SU-DHL-6 (cell line): ENCODE data around the gene RSPH1.

Source experiments
- EZH2phosphoT487 ChIP-seq: fragments of 200-600 bp; sonication (generic), shearing (Covaris generic); conservative IDR thresholded peaks from 2 replicates; pipeline ENCODE4 v1.6.1; 2018; ENCODE audit warnings: mild to moderate bottlenecking, antibody characterized with exemption, low read length, moderate library complexity, mixed read lengths
- TF ChIP-seq, protein P1 (sequence below): fragments of 200-600 bp; sonication (generic); IDR thresholded peaks from one replicate; pipeline ENCODE4 v1.5.1; 2017; ENCODE audit warnings: antibody characterized with exemption, mild to moderate bottlenecking, low read length, moderate library complexity; ENCODE audit not compliant: insufficient read depth, poor library complexity, severe bottlenecking

DNA sequence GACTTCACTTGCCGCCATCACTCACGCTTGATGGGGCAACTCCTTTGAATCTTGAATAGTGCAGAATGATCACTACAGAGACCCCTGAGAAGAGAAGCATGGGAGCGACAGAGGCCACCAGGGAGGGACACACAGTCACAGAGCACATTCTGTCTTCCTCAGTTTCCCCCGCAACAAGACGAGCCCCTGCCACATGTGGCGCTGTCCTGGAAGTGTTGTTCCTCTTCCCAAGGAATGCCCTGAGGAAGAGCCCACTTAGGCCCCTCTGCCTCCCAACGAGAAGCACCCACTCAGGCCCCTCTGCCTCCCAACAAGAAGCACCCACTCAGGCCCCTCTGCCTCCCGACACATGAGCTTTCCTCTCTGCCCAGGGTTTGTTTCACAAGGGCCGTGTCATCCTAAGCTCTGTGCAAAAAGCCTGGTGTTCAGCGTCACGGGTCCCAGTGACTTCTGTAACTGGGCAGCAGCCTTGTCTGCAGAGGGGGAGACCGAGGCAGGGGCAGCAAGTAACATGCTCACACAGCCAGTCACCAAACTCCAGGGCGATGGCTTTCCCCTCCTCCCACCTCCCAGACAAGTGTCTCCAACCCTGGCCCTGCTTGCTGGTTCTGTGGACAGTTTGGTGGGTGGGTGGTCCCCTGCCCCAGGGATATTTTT, 37.4 kb upstream of the RSPH1 start:
- TF ChIP-seq, protein P1, sequence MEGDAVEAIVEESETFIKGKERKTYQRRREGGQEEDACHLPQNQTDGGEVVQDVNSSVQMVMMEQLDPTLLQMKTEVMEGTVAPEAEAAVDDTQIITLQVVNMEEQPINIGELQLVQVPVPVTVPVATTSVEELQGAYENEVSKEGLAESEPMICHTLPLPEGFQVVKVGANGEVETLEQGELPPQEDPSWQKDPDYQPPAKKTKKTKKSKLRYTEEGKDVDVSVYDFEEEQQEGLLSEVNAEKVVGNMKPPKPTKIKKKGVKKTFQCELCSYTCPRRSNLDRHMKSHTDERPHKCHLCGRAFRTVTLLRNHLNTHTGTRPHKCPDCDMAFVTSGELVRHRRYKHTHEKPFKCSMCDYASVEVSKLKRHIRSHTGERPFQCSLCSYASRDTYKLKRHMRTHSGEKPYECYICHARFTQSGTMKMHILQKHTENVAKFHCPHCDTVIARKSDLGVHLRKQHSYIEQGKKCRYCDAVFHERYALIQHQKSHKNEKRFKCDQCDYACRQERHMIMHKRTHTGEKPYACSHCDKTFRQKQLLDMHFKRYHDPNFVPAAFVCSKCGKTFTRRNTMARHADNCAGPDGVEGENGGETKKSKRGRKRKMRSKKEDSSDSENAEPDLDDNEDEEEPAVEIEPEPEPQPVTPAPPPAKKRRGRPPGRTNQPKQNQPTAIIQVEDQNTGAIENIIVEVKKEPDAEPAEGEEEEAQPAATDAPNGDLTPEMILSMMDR, result no peak
- no peak for TF ChIP-seq EZH2phosphoT487
